SH-SY5Y (cell line): ENCODE data around the gene CA5A.

Experiments
- GATA2 ChIP-seq: IDR thresholded peaks from 2 replicates; pipeline ENCODE4 v1.6.1; 2011; ENCODE audit warnings: mild to moderate bottlenecking, low read depth, low read length
- GATA3 ChIP-seq: IDR thresholded peaks from 2 replicates; pipeline ENCODE4 v1.6.1; 2011; ENCODE audit warnings: low read depth, mild to moderate bottlenecking, low read length, moderate library complexity

GRCh38 chr16:87947356-87948118 lies 11.2 kb upstream of the CA5A start:
- TF ChIP-seq GATA3 (no peak), GATA2 (no peak)
